AG09309 (cell line): Measurements from ENCODE around the gene USP49.

Source experiments
- DNase-seq: peaks from one replicate; pipeline ENCODE4 v3.0.0-alpha.2; 2010; ENCODE audit warnings: low read depth
- H3K4me3 ChIP-seq: 2 replicates; pipeline ENCODE4 v1.5.1; 2011; ENCODE audit warnings: mild to moderate bottlenecking, low read depth, low read length, moderate library complexity; ENCODE audit not compliant: control insufficient read depth
- CTCF ChIP-seq: IDR thresholded peaks from 2 replicates; pipeline ENCODE4 v1.5.1; 2011; ENCODE audit warnings: mild to moderate bottlenecking, low read depth, low read length, inconsistent platforms; ENCODE audit not compliant: insufficient read depth, control insufficient read depth; ENCODE audit errors: missing control alignments

The USP49 gene

DNA sequence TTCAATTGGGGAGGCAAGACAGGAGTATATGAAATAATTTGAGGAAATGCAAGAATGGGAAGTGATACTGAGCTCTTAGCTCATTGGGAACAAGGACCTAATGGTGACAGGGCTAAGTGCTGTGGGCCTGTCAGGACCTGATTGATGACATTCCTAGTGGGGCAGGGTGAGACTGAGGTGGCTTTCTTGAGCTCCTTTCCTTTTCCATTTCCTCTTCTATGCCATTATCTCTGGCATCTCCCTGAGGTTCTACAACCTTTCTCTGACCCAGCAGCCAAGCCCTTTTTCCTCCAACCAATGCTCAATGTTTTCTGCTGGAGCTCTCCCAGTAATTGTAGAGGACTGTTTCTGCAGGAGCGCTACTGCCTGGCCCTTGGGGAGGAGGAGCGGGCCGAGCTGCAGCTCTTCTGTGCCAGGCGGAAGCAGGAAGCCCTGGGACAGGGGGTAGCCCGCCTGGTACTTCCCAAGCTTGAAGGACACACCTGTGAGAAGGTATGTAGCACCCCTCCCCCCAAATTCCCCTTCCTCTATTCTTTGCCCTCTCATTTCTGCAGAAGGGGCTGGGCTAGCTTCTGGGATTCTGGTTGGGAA, 110.5 kb downstream of the USP49 start:
- TF ChIP-seq CTCF: no peak
- no peak overlapping the region for H3K4me3 ChIP-seq
- no peak for DNase-seq

DNA sequence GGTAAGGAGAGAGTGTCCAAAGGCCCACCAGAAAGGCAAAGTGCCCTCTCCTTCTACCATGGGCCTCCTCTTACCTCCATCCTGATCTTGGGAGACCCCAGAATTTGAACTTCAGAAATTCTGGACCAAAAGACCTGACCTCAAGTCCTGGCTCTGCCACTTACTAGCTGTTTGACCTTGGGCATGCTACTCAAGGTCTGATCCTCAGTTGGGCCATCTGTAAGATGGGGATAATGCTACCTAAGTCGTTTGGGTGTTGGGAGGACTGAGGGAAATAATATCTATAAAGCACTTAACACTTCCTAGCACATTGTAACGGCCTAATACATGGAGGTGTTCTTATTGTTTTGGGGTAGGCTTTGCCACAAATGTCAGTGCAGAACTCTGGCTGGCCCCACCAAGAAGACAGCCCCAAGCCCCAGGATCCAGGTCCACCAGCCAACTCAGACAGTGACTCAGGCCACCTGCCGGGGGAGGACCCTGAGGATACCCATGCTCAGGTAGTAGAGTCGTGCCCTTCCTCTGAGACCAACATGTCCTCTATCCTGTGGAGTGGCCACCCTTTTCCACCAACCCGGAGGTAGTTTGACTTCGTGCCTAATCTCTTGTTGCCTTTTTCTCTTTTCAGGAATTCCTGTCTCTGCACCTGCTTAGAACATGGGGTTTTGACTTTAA, 111.9 kb downstream of the USP49 start:
- H3K4me3 ChIP-seq: no peak overlapping the region
- no peak for TF ChIP-seq CTCF
- DNase-seq: no peak

- peak overlapping the region; percentile 49 for H3K4me3 ChIP-seq
- DNase-seq: no peak
- no peak for TF ChIP-seq CTCF
These were observed 113.8 kb downstream of the USP49 start for GRCh38 chr6:41781366-41781730.

DNA sequence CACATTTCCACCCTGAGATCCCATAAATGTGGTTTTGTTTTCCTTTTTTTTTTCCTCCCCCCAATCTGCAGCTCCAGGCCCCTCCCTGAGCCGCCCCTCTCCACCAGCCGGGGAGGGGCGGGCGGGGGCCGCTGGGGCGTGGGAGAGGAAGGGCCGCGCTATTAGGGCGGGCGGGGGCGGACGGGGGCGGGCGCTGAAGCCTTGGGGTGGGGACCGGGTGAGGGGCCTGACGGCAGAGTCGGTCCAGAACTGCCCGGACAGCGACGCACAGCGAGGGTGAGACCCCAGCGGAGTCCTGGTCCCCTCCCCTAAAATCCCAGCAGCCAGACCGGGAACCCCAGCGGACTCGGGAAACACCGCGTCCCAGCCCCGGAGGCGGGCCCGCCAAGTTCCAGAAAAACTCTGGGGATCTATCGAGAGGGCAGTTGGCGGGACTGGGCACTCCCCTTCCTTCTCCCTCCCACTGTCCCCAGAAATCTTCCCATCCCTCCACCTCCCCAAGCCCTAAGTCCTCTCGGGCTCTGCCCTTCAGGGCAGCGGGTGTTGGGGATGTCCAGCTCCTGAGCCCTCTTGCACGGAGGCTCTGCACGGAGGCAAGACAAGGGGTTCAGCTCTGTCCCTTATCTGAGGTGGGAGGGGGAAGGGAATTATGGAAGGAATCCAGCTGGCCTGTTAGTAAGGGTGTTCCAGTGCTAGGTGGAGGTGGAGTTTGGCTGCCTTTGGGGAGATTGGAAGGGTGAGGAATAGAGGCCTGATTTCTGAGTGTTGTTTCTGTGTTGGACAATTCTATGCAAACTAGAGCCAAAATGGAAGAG, 114.4 kb downstream of the USP49 start, which contains the start of gene PRICKLE4:
Gene PRICKLE4, plus strand, starts transcription at position 232 of the 815 bp plus-strand sequence. CDS start 2,692 bp downstream, outside the sequence.
- no peak for TF ChIP-seq CTCF
- DNase-seq: no peak
- H3K4me3 ChIP-seq: peak within 1 kb of the TSS; percentile 49

DNA sequence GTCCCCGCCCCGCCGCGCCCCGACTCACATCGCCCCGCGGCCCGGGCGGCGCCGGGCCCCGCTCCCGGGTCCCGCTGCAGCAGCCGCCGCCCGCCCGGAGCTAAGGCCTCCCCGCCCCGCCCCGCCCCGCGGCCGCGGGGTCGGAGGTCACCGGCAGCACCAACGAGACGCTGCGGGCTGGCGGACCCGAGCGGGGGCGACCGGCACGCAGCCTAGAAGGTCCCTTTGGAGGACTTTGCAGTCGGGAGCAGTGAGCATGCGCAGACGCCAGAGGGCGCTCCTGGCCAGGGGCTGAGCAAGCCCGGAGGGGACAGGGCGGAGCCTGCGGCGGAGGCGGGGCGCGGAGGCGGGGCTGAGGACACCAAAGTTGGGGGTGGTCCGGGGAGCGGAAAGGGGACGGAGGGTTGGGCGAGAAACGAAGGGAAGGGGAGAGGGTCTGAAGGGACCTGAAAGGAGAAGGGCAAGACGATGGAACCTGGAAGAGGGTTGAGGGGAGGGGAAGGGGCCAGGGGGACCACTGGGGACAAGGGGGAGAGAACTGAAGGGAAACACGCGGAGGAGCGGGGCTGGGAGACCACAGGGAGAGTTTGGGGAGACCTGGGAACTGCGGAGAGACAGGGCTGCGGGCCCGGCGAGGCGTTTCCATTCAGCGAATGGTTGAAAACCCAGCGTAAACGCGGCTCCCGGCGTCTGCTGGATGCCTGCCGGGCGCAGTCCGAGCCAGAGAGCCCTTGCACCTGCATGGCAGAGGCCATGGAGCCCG, 115.2 kb downstream of the USP49 start, which contains the start of gene FRS3:
Gene FRS3, minus strand, starts transcription at position 113 of the 763 bp plus-strand sequence. CDS start 2,913 bp downstream, outside the sequence.
- peak; percentile 66 for DNase-seq
- H3K4me3 ChIP-seq: peak within 1 kb of the TSS; percentile 49
- peak; percentile 93 for TF ChIP-seq CTCF

DNA sequence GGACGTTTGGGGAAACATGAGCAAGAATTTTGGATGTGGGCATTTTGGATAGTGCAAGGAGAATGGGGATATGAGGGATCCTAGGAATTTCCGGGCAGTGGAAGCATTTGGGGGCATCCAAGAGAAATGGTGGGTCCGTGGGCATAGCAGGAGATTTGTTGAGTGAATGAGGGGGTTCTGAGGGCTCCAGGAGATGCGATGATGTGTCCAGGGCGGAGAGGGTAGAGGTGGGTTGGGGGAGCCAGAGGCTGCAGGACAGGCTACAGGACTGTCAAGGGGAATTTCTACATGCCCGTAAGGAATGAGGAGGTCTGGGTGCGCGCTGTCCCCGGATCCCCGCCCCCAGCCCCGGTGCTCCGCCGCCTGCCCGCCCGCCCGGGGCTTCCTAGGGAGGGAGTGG, 115.8 kb downstream of the USP49 start:
- no peak for TF ChIP-seq CTCF
- no peak for DNase-seq
- peak overlapping the region; percentile 49 for H3K4me3 ChIP-seq
